HG03565 (cell line): ENCODE data around the gene STRIP1.

Source experiments
- ATAC-seq: cut with Tn5 transposase; IDR thresholded peaks from one replicate; pipeline ENCODE4 v1.9.1; 2021; ENCODE audit warnings: mild to moderate bottlenecking, moderate library complexity; ENCODE audit not compliant: unreplicated experiment

Gene STRIP1

DNA sequence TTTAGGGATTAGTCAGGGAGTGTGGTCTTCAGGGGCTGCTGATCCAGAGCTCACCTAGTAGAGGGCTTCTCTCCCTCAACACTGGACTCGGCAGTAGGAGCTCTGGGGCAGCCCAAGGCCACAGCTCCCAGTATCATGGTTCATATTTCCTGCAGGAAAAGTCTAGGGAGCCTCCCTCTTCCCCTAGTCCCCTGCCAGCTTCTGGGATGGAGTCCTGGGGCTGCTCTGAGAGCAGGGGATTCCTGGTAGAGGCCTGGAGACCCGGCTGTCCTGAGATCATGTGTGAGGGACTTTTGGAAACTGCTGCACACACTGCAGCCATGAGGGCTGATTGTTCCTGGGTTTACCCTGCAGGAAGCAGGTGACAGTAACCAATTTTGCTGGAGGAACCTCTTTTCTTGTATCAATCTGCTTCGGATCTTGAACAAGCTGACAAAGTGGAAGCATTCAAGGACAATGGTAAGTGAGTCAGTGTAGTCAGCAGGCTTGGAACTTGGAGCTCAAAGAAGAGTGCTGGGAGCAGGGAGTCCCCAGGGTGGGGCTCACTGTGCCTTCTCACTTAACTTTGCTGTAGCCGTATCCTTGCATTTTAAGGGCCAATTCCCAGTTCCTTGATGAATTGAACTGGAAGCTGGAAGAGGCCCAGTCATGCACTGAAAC is 16.3 kb downstream of the STRIP1 start:
- no peak for ATAC-seq

DNA sequence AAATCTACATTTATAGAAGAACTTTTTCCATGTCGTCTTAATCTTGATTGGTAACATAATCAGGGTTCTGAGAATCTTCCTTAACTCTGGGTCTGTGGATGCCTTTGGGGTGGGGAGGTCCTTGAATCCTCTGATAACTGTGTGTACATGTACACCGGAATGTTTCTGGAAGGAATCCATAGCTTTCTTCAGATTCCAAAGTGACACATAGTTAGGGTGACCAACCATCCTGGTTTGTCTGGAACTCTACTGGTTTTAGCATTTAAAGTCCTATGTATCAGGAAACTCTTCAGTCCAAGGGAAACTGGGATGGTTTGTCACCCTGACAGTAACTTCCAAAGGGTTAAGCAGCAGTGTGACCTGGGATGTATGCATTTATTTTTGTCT is 16.8 kb downstream of the STRIP1 start:
- ATAC-seq = no peak

DNA sequence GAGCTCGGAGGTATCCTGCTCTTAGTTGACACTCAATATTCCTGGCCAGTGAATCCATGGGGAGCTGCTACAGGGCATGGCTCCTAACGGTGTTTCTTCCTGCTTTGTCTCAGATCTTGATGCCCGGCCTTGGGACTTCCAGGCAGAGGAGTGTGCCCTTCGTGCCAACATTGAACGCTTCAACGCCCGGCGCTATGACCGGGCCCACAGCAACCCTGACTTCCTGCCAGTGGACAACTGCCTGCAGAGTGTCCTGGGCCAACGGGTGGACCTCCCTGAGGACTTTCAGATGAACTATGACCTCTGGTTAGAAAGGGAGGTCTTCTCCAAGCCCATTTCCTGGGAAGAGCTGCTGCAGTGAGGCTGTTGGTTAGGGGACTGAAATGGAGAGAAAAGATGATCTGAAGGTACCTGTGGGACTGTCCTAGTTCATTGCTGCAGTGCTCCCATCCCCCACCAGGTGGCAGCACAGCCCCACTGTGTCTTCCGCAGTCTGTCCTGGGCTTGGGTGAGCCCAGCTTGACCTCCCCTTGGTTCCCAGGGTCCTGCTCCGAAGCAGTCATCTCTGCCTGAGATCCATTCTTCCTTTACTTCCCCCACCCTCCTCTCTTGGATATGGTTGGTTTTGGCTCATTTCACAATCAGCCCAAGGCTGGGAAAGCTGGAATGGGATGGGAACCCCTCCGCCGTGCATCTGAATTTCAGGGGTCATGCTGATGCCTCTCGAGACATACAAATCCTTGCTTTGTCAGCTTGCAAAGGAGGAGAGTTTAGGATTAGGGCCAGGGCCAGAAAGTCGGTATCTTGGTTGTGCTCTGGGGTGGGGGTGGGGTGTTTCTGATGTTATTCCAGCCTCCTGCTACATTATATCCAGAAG is 19.4 kb downstream of the STRIP1 start:
- ATAC-seq = no peak

DNA sequence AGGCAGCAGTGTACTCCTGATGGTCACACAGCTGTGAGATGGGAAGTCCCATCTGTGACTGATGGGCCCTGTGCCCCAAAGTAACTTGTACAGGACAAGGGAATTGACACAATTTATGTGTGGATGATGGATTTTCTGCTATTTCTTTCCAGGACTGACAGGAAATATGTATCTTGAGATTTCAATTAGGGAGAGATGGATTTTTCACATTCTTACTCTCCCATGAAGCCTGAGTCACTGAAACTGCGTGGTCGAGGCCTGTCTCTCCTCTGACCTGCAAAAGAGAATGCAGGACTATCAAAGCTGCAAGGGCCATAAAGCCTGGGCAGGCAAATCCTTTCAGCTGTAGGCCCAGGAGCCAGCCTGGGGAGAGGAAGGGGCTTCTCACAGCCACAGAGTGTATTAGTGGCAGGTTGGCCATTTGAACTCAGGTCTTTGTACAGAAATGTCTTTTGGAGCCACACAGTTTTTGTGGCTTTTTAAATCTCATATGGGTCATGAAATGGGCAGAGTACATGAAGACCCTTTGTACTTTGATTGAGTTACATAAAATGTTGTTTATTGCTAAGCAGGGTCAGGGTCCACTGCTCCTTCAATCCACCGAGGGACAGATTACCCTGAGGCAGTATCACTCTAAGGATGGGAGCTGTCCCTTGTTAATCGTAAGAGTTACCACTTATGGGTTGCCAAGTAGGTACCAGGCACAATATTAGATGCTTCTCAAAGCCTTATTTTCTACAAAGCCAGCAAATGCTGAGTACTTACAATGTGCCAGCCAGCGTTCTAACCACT is 21.3 kb downstream of the STRIP1 start:
- no peak for ATAC-seq

DNA sequence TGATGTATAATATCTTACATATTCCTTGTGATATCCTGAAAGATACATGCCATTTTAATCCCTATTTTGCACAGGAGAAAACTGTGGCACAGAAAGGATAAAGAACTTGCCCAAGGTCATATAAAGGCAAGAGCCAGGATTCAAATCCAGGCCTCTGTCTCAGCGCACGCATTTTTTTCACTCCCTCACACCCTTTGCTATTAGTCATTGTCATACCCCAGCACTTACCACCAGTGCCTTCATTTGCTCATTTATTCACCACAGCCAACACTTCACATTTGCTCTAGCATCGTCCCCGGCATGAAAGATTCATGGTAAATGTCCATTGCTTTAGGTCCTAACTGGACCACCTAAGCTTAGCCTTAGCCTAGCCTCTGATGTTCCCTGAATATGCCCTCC is 21.9 kb downstream of the STRIP1 start:
- ATAC-seq = no peak

DNA sequence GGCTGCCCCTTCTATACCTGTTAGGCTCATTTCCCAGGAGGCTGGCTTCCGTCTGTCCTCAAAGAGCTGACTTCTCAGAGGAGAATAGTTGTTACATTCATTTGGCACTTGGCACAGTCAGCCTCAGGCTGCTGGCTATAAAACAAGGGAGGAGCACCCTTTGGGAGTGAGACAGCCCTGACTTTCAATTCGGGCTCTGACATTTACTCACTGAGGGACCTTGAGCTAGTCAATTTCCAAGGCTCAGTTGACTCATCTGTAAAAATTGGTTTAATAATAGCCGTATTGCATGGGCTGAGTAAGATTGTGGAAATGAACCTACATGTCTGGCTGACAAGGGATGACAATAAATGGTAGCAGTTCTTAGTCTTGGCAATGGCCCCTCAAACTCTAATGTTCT is 22.4 kb downstream of the STRIP1 start:
- ATAC-seq = no peak

DNA sequence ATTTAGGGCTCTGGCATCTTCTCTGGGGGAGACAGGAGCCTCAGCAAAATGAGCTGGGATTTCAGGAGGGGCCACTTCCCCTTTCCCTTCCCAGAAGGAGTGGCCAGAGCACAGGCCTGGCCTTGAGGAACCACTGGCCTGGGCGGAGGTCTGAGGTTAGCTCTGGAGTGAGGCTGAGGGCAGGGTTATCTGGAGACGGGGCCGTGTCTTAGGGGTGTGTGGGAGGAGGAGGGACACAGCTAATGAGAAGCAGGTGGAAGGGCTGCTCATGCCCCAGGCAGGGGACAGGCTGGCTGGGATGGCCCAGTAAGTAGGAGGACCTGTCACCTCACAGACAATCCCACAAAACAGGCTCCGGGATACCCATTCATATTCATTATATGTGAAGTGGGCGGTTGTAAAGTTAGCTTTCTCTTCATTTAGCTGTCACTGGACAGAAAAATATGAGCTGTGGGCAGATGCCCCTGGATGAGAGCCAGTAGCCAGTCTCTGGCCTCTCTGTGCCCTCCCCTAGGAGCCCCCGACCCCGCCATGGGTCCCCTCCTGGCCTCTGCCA is 23.6 kb downstream of the STRIP1 start:
- ATAC-seq = no peak

DNA sequence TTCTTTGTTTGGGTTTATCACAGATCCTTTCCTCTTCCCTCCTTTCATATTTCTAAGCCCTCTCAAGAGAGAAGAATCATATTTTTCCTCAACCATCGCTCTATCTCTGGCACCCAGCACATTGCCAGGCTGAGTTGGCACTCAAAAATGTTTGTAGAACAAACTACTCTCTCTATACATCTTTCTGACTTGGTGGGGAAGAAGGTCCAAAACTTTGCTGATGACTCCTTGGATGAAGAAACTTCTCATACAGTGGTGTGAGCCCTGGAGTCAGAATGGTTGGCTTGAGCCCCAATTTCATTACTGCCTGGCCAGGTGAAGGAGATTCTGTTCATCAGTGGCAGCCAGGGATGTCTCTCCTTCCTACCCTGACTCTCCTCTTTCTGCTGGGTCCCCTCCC is 24.2 kb downstream of the STRIP1 start:
- no peak for ATAC-seq

DNA sequence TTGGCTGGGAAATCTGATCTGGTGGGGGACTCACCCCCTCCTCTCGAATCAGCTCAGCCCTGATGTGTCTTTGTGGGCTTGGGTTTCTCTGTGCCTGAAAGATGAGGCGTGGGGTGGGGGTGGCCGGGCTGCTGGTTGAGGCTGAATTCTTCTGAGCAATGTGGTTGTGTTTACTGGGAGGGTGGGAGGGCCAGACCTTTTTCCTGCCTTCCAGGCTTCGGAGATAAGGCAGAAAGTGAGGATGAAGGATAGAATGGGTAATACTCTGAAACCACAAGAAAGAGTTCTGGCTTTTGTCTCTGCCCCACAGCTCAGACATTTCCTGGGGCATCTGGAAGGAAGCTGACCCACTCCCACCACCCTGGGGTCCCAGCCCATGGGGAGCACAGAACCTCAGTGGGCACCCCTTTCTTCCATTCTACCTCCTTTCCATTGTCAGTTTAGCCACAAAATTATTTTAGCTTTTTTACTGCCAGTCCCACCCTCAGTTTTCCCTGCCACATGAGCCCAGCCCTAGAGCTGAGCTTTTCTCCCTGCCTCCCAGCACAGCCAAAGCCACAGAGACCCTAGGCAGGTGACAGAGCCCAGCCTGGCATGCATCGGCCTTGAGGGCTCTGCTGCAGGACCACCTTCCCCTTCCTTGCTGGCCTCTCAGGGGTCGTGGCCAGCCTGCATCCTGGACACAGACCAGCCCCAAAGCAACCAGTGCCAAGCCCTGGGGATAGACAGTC is 24.9 kb downstream of the STRIP1 start:
- no peak for ATAC-seq

DNA sequence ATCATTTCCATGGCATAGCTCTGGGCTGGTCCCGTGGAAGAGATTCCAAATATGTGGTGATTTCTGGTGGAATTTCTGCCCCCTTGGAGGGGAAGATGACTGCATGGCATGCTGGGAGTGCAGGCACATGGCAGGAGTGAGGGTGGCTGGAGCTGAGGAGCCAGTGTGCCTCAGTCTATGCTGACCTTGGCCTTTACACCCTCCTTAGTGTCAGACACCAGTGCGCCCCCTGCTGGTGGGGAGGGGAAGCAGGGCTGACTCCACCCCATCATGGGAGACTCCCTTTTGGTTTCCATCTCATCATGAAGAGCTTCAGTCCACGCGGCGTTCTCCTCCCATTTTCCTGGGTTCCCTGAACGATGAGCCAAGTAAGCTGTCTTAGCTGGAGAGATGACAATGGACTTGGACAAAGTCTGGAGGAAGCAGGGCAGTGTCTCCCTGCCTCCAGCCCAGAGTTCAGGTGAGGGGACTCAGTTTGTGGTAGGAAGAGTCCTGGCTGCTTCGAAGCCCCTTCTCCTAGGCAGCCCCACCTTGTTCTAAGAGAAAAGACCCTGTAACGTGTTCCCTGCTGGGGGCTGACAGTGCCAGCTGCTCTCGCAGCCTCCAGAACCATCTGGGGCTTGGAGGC is 25.7 kb downstream of the STRIP1 start:
- ATAC-seq = no peak

DNA sequence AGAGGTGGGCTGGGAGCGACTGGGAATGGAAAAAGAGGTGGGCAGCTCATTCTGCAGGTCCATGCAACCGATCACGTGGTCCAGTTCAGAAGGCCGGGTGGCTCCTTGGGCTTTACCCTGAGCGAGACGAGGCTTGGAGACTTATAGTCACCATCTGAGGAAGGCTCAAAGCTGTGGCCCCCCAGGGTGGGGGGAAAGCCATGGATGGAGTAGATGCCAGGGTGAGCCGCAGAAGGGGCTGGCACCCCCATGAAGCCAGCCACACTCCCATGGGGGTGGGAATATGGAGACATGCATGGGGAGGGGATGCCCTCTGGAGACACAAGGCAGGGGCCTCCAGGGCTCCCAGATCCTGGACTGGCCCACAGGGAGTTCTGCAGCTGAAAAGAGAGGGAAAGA is 26.2 kb downstream of the STRIP1 start:
- ATAC-seq = no peak

DNA sequence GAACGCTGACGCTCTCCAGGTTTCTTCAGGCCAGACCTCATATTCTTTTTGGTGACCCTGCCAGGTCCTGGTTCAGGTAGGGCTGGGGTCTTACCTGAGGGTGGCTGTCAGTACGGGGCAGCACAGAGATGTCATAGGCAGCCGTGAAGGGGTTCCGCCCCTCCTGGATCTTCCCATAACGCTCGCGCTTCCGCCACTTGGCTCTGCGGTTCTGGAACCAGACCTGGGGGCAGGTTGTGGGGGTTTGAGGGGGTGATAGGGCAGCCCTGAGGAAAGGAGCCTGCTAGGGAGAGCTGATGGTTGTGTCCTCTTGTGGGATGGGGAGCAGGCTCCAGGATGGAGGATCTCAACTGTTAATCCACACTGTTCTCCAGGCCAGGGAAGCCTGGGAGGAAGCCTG is 26.9 kb downstream of the STRIP1 start:
- no peak for ATAC-seq

DNA sequence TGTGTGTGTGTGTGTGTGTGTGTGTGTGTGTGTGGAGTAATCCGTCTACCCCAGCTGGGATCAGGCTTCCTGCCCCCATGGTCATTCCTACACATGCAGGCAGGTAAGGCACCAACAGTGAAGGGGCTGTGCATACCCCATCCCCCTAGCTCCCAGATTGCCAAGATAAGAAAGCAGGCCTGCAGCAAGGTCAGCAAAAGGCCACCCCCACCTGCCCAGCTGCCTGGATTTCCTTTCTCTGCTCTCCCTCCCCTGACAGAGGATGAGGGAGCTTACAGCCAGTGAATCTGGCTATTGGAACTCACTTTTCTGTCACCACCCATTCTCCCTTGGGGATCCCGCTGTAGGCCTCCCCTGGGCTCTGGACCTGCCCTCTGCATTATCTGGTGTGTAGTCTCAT is 28.2 kb downstream of the STRIP1 start:
- ATAC-seq = no peak

DNA sequence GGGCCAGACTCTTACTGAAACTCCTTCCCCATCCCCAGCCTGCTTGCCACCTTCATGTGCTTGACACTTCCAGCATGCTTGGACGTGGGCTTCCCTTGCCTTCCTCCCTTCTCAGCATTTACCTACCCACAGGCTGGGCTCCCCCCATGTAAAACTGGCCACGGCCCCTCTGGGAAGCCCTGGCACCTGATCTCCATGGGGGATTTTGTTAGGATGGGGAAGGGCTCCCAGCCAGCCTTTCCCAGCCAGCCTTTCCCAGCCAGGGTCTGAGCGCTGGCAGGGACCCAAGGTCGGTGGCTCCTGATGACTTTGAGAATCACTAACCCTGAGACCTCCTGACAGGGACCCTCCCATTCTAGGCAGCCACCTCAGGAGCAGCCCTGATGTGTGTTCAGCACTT is 29.4 kb downstream of the STRIP1 start:
- no peak for ATAC-seq

DNA sequence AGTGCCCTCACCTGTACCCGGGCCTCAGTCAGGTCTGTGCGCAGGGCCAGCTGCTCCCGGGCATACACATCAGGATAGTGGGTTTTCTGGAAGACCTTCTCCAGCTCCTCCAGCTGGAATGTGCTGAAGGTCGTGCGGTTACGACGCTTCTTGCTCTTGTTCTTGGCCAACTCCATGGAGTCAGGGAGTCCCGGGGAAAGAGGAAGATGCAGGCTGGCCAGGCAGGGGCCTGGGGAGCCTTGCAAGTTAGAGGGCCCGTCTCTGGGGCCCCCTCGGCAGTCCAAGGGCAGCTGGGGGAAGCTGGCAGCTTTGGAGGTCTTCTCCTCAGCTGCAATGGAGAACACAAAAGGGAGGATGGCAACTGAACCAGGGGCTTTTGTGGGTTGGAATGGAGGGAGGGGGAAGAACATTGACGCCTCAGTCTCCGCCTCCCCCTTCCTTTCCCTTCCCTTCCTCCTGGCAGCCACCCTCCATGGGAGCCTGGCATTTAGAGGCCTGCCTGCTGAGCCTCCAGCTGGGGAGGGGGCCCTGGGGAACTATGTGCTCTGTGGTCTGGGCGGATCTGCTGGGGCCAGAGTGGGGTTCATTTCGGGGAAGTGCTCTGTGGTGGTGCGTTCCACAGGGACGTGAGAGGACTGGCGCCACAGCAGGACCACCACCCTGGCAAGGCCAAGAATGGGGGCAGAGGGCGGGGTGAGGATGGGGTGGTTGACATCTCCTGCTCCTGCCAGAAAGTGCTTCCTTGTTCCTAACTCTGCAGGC is 30.3 kb downstream of the STRIP1 start:
- ATAC-seq = no peak

DNA sequence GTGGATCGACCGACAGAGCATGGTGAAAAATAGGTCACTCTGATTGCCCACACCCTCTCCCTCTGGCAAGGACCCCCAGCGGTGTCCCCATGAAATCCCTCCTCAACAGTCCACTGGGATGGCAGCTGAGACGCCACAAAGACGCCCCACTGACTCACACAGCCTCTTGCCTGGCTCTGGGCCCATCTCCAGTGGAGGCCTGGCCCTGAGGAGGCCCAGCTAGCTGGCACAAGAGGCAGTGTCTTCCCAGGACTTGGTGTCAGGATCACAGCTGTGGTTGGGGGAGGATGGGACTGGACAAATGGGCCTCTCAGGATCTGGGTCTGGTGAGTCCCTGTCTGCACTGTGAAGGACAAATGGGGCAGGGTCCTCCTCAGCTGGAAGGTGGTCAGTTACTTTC is 31.4 kb downstream of the STRIP1 start:
- ATAC-seq = no peak

DNA sequence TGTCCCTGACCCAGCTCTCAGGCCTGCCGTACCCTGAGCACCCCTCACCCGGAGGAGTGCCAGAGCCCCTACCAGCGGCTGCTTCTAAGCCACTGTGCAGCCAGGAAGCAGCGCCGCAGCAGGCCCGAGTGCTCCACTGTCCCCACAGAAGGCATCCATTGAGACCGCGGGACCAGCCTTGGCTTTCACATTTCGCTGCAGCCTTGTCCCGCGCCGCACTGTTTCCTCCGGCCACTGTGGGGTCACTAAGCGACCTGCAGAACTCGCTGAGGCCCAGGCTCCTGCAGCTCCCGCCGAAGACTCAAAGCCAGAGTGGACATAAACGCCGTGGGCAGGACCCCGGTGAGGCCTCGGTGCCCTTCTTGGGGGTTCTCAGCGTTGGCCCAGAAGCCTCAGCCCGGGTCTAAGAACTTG is 33.1 kb downstream of the STRIP1 start:
- ATAC-seq = no peak

DNA sequence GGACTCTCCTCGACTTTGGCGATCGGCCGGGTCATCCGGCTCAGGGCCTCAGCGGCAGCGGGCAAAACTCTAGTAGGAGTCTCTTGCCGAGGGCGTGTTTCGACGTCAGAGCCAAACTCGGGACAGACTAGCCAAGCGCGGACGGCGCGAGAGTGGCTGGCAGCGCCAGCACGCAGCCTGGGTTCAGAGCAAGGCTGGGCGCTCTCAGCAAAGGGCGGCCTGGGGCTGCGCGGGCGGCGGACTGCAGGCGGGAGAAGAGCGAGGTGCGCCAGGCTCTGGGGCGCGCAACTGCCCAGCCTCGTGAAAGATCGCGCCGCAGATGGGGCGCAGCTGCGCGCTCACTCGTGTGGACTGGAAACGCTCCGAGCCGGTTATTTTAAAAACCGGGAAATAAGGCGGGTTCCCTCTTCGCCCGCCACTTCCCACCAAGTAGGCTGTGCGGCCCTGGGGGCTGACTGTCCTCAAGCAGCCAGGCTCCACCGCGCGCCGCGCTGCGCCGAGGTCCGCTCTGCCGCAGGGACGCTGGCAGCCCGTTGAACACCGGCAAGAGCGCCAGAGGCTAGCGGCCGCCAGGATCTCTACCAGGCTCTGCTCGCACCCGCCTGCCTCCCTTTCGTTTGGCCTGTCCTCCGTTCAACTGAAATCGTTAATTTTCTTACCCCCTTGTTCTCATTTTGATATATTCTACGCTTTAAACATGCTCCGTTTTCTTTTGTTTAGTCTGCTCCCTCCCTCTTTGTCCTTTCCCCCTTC is 33.6 kb downstream of the STRIP1 start:
- no peak for ATAC-seq
